HG03103 (cell line): Measurements from ENCODE around the gene LCN12.

Experiments
- ATAC-seq: cut with Tn5 transposase; IDR thresholded peaks from one replicate; pipeline ENCODE4 v1.9.1; 2021; ENCODE audit warnings: low read depth; ENCODE audit not compliant: unreplicated experiment

The LCN12 gene

DNA sequence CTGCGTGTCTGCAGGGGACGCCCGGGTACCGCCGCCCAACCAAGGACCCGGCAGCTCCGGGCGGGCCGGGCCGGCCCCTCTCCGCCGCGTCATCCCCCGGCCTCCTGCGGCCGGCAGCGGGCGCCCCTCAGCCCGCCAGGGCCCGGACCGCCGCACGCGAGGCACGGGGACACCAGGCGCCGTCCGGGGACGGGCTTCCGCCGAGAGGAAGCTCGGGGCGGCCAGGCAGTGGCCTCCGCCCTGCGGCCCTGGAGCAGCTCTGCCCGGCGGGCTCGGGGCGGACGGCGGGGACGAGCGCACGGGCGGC is 7.9 kb upstream of the LCN12 start:
- ATAC-seq, result peak; percentile 21

DNA sequence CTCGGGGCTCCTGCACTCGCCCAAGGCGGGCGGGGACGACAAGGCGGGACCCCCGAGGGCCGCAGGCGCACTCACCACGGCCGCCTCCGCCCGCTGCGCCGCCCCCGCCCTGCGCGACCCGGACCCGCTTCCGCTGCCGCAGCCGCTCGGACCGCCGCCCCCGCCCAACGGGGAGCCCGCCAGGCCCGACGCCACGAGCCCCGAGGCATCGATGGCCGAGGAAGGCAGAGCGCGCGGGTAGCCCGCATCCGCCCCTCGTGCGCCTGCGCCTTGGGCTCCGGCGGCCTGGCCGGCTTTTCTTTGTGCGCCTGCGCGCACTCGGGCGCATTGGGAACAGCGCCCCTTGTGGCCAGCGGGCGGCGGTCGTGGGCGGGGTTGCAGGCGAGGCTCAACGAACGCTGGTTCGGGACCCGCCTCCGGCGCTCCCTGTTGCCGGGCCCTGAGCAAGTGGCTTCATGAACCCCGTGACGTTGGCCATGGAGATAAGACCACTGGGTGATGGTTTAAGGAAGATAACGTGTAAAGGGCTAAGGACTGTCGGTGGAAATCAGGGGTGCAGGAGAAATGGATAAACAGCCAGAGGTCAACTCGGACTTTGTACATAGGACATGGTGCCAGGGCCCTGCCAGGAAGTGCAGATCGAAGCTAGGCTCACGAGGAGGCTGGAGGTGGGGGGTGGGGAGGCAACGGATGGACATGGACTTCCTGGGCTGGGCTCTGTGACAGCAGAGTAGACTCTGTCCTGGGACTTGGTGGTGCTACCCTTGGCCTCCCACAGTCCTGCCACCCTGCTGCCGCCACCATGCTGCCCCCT is 7.3 kb upstream of the LCN12 start, which contains the start of the genes C8G and FBXW5:
C8G (plus strand) TSS at position 725 of the 814 bp plus-strand sequence; CDS start at position 803, 78 bp downstream.
FBXW5 (minus strand) TSS at position 220 of the 814 bp plus-strand sequence. CDS start 655 bp downstream, outside the sequence.
- peak; percentile 66 for ATAC-seq

DNA sequence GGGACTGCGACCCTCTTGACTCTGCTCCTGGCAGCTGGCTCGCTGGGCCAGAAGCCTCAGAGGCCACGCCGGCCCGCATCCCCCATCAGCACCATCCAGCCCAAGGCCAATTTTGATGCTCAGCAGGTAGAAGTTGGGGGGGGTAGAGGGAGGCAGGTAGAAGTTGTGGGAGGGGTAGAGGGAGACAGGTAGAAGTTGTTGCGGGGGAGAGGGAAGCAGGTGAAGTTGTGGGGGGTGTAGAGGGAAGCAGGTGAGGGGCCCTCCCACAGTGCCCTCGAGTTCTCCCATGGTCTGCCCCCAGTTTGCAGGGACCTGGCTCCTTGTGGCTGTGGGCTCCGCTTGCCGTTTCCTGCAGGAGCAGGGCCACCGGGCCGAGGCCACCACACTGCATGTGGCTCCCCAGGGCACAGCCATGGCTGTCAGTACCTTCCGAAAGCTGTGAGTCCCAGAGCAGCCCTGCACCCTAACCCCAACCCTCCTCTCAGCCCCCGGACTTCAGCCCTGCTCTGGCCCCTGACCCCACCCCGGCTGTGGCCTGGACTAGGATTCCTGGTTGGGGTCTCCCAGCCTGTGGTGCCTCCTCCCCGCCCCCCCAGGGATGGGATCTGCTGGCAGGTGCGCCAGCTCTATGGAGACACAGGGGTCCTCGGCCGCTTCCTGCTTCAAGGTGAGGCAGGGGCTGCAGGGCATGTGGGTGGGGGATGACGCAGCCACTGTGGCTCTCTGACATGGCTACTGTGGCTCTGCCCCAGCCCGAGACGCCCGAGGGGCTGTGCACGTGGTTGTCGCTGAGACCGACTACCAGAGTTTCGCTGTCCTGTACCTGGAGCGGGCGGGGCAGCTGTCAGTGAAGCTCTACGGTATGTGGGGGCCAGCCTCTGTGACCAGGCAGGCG is 6.5 kb upstream of the LCN12 start:
- no peak for ATAC-seq

- ATAC-seq, result no peak
These were observed 5.6 kb upstream of the LCN12 start for GRCh38 chr9:136946228-136947027.

GRCh38 chr9:136947028-136947891 is 4.8 kb upstream of the LCN12 start:
- ATAC-seq, result no peak

DNA sequence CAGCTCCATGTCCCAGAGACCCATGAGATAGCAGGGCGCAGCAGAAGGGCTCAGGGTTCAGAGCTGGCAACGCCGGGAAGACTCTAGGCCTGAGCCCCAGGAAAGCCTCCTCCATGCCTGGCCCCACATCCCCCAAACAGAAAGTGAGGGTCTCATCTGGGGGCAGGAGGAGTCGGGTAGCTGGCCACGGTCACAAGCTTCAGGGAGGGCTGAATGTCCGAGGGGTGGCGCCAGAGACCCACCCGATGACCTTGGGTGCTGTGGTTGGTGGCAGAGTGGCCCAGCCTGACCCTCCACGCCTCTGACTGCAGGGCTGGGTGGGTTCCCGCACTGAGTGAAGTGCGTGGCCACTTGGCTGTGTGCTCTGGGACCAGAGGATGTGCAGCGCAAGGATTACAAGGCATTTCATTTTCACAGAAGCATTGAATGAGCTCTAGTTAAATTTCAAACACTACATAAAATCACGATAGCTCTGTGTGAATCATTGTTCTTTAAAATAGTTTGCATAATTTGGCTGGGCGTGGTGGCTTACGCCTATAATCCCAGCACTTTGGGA is 4.0 kb upstream of the LCN12 start:
- no peak for ATAC-seq

- ATAC-seq, result no peak
These were observed 2.7 kb upstream of the LCN12 start for GRCh38 chr9:136949239-136949816.

GRCh38 chr9:136949817-136950655 is 2.0 kb upstream of the LCN12 start:
- ATAC-seq, result peak; percentile 83

DNA sequence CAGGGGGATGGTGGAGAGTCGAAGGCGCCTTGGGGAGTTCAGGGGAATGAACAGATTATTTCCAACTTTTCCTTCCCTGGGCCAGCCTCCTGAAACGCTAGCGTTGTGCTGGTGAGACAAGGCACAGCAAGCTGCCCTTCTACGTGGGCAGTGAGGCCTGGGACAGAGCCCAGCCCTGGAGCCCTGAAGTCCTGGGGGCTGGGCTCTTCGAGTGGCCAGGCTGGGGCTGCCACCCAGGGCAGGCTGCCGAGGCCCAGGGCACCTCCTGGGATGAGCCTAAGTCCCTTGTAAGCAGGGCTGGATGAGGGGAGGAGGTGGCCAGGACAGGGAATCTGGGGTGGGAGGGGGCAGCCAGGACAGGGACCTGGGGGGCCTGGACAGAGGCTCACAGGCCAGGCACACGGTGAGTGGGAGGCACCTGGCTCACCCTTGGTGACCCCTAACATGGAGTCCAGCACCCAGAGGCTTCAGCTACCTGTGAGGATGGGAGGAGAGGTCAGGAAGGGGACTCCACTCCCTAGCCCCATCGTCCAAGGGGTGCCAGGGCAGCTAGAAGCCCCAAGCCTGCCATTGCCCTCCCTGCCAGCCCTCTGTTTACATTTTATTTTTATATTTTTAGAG is 1.3 kb upstream of the LCN12 start:
- ATAC-seq, result no peak

GRCh38 chr9:136952321-136952850 is 313 bp downstream of the LCN12 start:
- no peak for ATAC-seq

- no peak for ATAC-seq
These were observed 1.1 kb downstream of the LCN12 start for GRCh38 chr9:136952876-136953770.

- ATAC-seq, result no peak
These were observed 1.7 kb downstream of the LCN12 start for GRCh38 chr9:136953771-136954269.

- ATAC-seq, result no peak
These were observed 2.4 kb downstream of the LCN12 start for GRCh38 chr9:136954270-136955083.

- ATAC-seq, result no peak
These were observed 3.3 kb downstream of the LCN12 start for GRCh38 chr9:136955202-136955942.

- no peak for ATAC-seq
These were observed 3.9 kb downstream of the LCN12 start for GRCh38 chr9:136955943-136956335.
